Sigmoid colon (tissue), 4 donors: Measurements from ENCODE around the gene SMIM23.

Source experiments
- CTCF ChIP-seq, 4 experiments: fragments of 450-650 bp in 3 of 4; fragments of 200-600 bp in 1 of 4; IDR thresholded peaks; one replicate each; pipeline ENCODE4 v1.5.1; 2016 to 2019; ENCODE audit warnings: antibody characterized with exemption in 4 of 4, mild to moderate bottlenecking in 3 of 4, moderate library complexity in 2 of 4
- EP300 ChIP-seq, 4 donors: sonication (generic); formaldehyde crosslinking; IDR thresholded peaks; one replicate each; pipeline ENCODE4 v1.6.1; 2017; ENCODE audit warnings: antibody characterized with exemption in 4 of 4
- POLR2A ChIP-seq, 2 donors: fragments of 450-650 bp; IDR thresholded peaks; one replicate each; pipeline ENCODE4 v1.6.1; 2016; ENCODE audit warnings: antibody characterized with exemption in 2 of 2, mild to moderate bottlenecking in 2 of 2, moderate library complexity in 2 of 2
- POLR2AphosphoS5 ChIP-seq, 4 donors: sonication (generic); formaldehyde crosslinking; IDR thresholded peaks; one replicate each; pipeline ENCODE4 v1.6.1; 2017; ENCODE audit warnings: antibody characterized with exemption in 4 of 4

- TF ChIP-seq CTCF (IDR thresholded peaks at IDR 0.05): no peak
- no peak for TF ChIP-seq POLR2AphosphoS5 (IDR thresholded peaks at IDR 0.05)
- TF ChIP-seq EP300 (IDR thresholded peaks at IDR 0.05): no peak
- TF ChIP-seq POLR2A (IDR thresholded peaks at IDR 0.05): no peak
These were observed 31.0 kb downstream of the SMIM23 start for GRCh38 chr5:171816666-171817065.
